A549 (cell line): Measurements from ENCODE around the gene DYSF. TPM values are rescaled to one million over a fixed set of nuclear protein-coding genes. Genes with fewer than 3 reads are reported as not detected.

Experiments used
- ATAC-seq, 2 experiments: fragments of 200-7000 bp in 1 of 2; fragments of >200 bp in 1 of 2; cut with Nextera tagmentation in 1 of 2; cut with Tn5 transposase in 1 of 2; 3 replicates each; pipeline versions ENCODE4 v1.8.0 to v1.9.1; 2018 to 2020; ENCODE audit warnings: mild to moderate bottlenecking in 1 of 2, moderate library complexity in 1 of 2
- CTCF ChIA-PET: fragments of 300-600 bp; sonication (Branson Sonifier 250); formaldehyde crosslinking; extraction: SDS; loops from one replicate; lab custom pipeline; 2021; ENCODE audit warnings: antibody characterized with exemption, inconsistent platforms; lab: Yijun Ruan, JAX
- POLR2A ChIA-PET: fragments of 350-600 bp; formaldehyde crosslinking; extraction: SDS; loops from one replicate; lab custom pipeline; 2021; ENCODE audit warnings: antibody characterized with exemption, inconsistent platforms; lab: Yijun Ruan, JAX
- DNase-seq, 2 experiments: peaks; one replicate each; pipeline versions ENCODE4 v3.0.0 to v3.0.0-alpha.2; 2011 to 2016; ENCODE audit warnings: low read depth in 1 of 2, low spot score in 1 of 2
- FAIRE-seq: peaks from 2 replicates; lab custom pipeline; 2011; peaks lifted over from hg19 to GRCh38; lab: Jason Lieb, UNC
- H3K27ac ChIP-seq, 2 experiments: fragments of >200 bp; sonication (Bioruptor Twin); formaldehyde crosslinking; 3 replicates each; pipeline ENCODE4 v1.5.1; 2016 to 2017
- H3K4me1 ChIP-seq: fragments of >200 bp; sonication (Bioruptor Twin); formaldehyde crosslinking; 3 replicates; pipeline ENCODE4 v1.6.1; 2016
- H3K4me2 ChIP-seq: fragments of >200 bp; sonication (Bioruptor Twin); formaldehyde crosslinking; 3 replicates; pipeline ENCODE4 v1.6.1; 2016
- H3K4me3 ChIP-seq: fragments of >200 bp; sonication (Bioruptor Twin); formaldehyde crosslinking; 3 replicates; pipeline ENCODE4 v1.5.1; 2016
- H3K9me3 ChIP-seq: fragments of >200 bp; sonication (Bioruptor Twin); formaldehyde crosslinking; 3 replicates; pipeline ENCODE4 v1.6.1; 2016
- BHLHE40 ChIP-seq: IDR thresholded peaks from 2 replicates; pipeline ENCODE4 v1.6.1; 2012; ENCODE audit warnings: low read depth, low read length, inconsistent platforms
- CBX2 ChIP-seq: fragments of 200-600 bp; sonication (generic); IDR thresholded peaks from 2 replicates; pipeline ENCODE4 v1.6.1; 2016; ENCODE audit warnings: low read depth, mild to moderate bottlenecking, borderline replicate concordance
- CBX8 ChIP-seq: fragments of 200-600 bp; sonication (generic); IDR thresholded peaks from 2 replicates; pipeline ENCODE4 v1.6.1; 2016
- CEBPB ChIP-seq, 2 experiments: fragments of >200 bp in 1 of 2; sonication (Bioruptor Twin) in 1 of 2; formaldehyde crosslinking in 1 of 2; IDR thresholded peaks; 2 replicates each; pipeline ENCODE4 v1.6.1; 2012 to 2016
- EHMT2 ChIP-seq: fragments of 200-600 bp; sonication (generic); IDR thresholded peaks from 2 replicates; pipeline ENCODE4 v1.6.1; 2016; ENCODE audit warnings: antibody characterized with exemption, low read depth, mild to moderate bottlenecking, moderate library complexity
- EP300 ChIP-seq, 2 experiments: fragments of >200 bp; sonication (Bioruptor Twin); formaldehyde crosslinking; IDR thresholded peaks; 2 replicates in 1 of 2; 3 replicates in 1 of 2; pipeline ENCODE4 v1.6.1; 2016 to 2017
- FOXS1 ChIP-seq: fragments of 250-450 bp; sonication (Bioruptor Pico); IDR thresholded peaks from 2 replicates; pipeline ENCODE4 v1.5.0; 2020; ENCODE audit warnings: mild to moderate bottlenecking, moderate library complexity
- HDAC2 ChIP-seq: fragments of 200-600 bp; sonication (generic); IDR thresholded peaks from 2 replicates; pipeline ENCODE4 v1.6.1; 2016
- HES2 ChIP-seq: fragments of >200 bp; sonication (Bioruptor Twin); formaldehyde crosslinking; IDR thresholded peaks from 2 replicates; pipeline ENCODE4 v1.6.1; 2016
- HMGXB4 ChIP-seq: fragments of 250-450 bp; sonication (Bioruptor Pico); IDR thresholded peaks from 2 replicates; pipeline ENCODE4 v1.5.0; 2021; ENCODE audit warnings: mild to moderate bottlenecking, moderate library complexity, borderline replicate concordance
- JUN ChIP-seq, 2 experiments: fragments of >200 bp; sonication (Bioruptor Twin); formaldehyde crosslinking; IDR thresholded peaks; 2 replicates in 1 of 2; 3 replicates in 1 of 2; pipeline ENCODE4 v1.6.1; 2016 to 2017
- JUNB ChIP-seq: fragments of >200 bp; sonication (Bioruptor Twin); formaldehyde crosslinking; IDR thresholded peaks from 2 replicates; pipeline ENCODE4 v1.6.1; 2016
- KDM1A ChIP-seq: fragments of 200-600 bp; sonication (generic); IDR thresholded peaks from 2 replicates; pipeline ENCODE4 v1.6.1; 2016; ENCODE audit warnings: low read depth, mild to moderate bottlenecking
- KDM5A ChIP-seq: fragments of 200-600 bp; sonication (generic); IDR thresholded peaks from 2 replicates; pipeline ENCODE4 v1.6.1; 2016; ENCODE audit warnings: antibody characterized with exemption, mild to moderate bottlenecking
- MAZ ChIP-seq: fragments of 150-350 bp; IDR thresholded peaks from 2 replicates; pipeline ENCODE4 v1.6.1; 2014; ENCODE audit warnings: antibody characterized with exemption, low read depth, low read length, borderline replicate concordance
- MYC ChIP-seq: IDR thresholded peaks from 2 replicates; pipeline ENCODE4 v1.6.1; 2012; ENCODE audit warnings: mild to moderate bottlenecking, inconsistent platforms, low read length, improper control_type of control experiment, borderline replicate concordance
- PHF8 ChIP-seq: fragments of 200-600 bp; sonication (generic); IDR thresholded peaks from 2 replicates; pipeline ENCODE4 v1.6.1; 2016; ENCODE audit warnings: low read depth, mild to moderate bottlenecking, antibody characterized with exemption, moderate library complexity, borderline replicate concordance
- RAD21 ChIP-seq, 2 experiments: fragments of >200 bp in 1 of 2; sonication (Bioruptor Twin) in 1 of 2; formaldehyde crosslinking in 1 of 2; IDR thresholded peaks in 1 of 2; conservative IDR thresholded peaks in 1 of 2; 2 replicates in 1 of 2; 3 replicates in 1 of 2; pipeline ENCODE4 v1.6.1; 2012 to 2018; ENCODE audit warnings: inconsistent platforms in 1 of 2
- RCOR1 ChIP-seq: fragments of 150-350 bp; IDR thresholded peaks from 2 replicates; pipeline ENCODE4 v1.6.1; 2014; ENCODE audit warnings: antibody characterized with exemption, low read length, low read depth
- SREBF2 ChIP-seq: fragments of 450-650 bp; IDR thresholded peaks from 2 replicates; pipeline ENCODE4 v1.6.1; 2014; ENCODE audit warnings: mild to moderate bottlenecking, moderate library complexity
- TFCP2L1 ChIP-seq: fragments of 250-450 bp; sonication (Bioruptor Pico); IDR thresholded peaks from 2 replicates; pipeline ENCODE4 v1.5.0; 2021; ENCODE audit warnings: mild to moderate bottlenecking
- WGBS: methylation state at CpG from one replicate; pipeline ENCODE4 v1.1.6; 2017; ENCODE audit errors: missing lambda C conversion rate; 5-methylcytosine and 5-hydroxymethylcytosine counted together
- polyA plus RNA-seq, 4 experiments: library from polyadenylated mRNA; depleted of rRNA in 3 of 4; stranded (reverse); fragments of >200 nt; fragmentation: RNase III in 1 of 4; extraction: RNeasy Plus Mini Kit Qiagen cat#74134 plus additional on column Dnase treatment in 1 of 4; gene quantifications; 2 replicates in 3 of 4; 3 replicates in 1 of 4; pipeline ENCODE4 v1.2.3, GENCODE V29; 2011 to 2017
- TF ChIP-seq, protein P1 (sequence below): IDR thresholded peaks from 2 replicates; pipeline ENCODE4 v1.6.1; 2012
- TF ChIP-seq, protein P2 (sequence below): IDR thresholded peaks from 2 replicates; pipeline ENCODE4 v1.6.1; 2012
- TF ChIP-seq, protein P3 (sequence below): IDR thresholded peaks from 2 replicates; pipeline ENCODE4 v1.6.1; 2012; ENCODE audit warnings: low read depth, borderline replicate concordance

The DYSF gene
- polyA plus RNA-seq, 2 of the 4 experiments (the other 2 are of a cell fraction) = 0.36 to 0.98 TPM

DNA sequence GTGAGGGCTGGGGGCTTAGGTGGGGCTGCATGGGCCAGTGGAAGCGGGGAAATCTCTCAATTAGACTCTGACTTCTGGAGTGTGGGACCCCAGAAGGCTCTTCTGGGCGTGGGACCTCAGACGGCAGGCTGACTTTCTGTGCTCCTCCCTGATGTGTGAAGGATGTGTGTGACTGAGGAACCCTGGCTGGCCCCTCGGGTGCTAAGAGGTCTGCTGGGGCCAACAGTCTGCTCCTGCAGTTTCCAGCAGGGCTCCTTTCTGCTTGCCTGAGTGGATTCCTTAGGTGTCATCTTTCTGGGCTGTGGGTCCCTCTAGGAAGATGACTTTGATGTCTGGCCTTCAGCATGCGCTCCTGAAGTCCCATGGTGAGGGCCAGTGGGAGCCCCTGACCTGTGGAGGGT lies 167.5 kb downstream of the DYSF start:
- Histone ChIP-seq H3K4me3 (no peak overlapping the region), H3K4me2 (no peak overlapping the region), H3K27ac (no peak overlapping the region), H3K4me1 (no peaks in the 10 kb centered on the region), H3K9me3 (no peaks in the 10 kb centered on the region)
- no peak for FAIRE-seq
- DNase-seq = no peak
- TF ChIP-seq, protein P1, sequence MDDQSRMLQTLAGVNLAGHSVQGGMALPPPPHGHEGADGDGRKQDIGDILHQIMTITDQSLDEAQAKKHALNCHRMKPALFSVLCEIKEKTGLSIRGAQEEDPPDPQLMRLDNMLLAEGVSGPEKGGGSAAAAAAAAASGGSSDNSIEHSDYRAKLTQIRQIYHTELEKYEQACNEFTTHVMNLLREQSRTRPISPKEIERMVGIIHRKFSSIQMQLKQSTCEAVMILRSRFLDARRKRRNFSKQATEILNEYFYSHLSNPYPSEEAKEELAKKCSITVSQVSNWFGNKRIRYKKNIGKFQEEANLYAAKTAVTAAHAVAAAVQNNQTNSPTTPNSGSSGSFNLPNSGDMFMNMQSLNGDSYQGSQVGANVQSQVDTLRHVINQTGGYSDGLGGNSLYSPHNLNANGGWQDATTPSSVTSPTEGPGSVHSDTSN = no peak
- no peak for TF ChIP-seq CBX8
- no peak for TF ChIP-seq RCOR1
- TF ChIP-seq, protein P2, sequence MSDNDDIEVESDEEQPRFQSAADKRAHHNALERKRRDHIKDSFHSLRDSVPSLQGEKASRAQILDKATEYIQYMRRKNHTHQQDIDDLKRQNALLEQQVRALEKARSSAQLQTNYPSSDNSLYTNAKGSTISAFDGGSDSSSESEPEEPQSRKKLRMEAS = no peak
- TF ChIP-seq HDAC2 = no peak
- ATAC-seq = 0 out of 6 replicates have a peak, but pooled peaks of 1 of the 2 experiments have one; percentile 10
- POLR2A ChIA-PET = no interaction called here
- 43% methylated on average over 5 of the region's 5 CpGs for WGBS
- CTCF ChIA-PET = interaction anchor here (0.9 to 1.3 kb wide), 2 partner anchors 10 to 529 kb away, joined by 4 read pairs; no protein-coding TSS in a partner anchor

GRCh38 chr2:71629273-71629672 lies 175.9 kb downstream of the DYSF start:
- H3K4me1 ChIP-seq = no peaks in the 10 kb centered on the region
- FAIRE-seq = no peak
- CTCF ChIA-PET = interaction anchor here (3.1 kb wide), 1 partner anchor 19 kb away, joined by 12 read pairs; no protein-coding TSS in a partner anchor
- no peak for ATAC-seq
- TF ChIP-seq PHF8 (no peak), KDM1A (no peak), JUN (IDR thresholded peaks at IDR 0.05) (no peak), MYC (no peak), RAD21 (conservative IDR thresholded peaks at IDR 0.05 in 1 of 2, IDR thresholded peaks at IDR 0.05 in 1 of 2) (no peak), JUNB (no peak), CBX8 (no peak), BHLHE40 (no peak), FOXS1 (no peak), TFCP2L1 (CRISPR knock-in tag) (no peak), CEBPB (IDR thresholded peaks at IDR 0.05) (no peak), CBX2 (no peak), EP300 (IDR thresholded peaks at IDR 0.05) (no peak)
- TF ChIP-seq, protein P3, sequence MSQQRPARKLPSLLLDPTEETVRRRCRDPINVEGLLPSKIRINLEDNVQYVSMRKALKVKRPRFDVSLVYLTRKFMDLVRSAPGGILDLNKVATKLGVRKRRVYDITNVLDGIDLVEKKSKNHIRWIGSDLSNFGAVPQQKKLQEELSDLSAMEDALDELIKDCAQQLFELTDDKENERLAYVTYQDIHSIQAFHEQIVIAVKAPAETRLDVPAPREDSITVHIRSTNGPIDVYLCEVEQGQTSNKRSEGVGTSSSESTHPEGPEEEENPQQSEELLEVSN = no peak
- H3K4me3 ChIP-seq = no peak overlapping the region
- POLR2A ChIA-PET = no interaction called here
- H3K4me2 ChIP-seq = no peak overlapping the region
- H3K27ac ChIP-seq = no peak overlapping the region
- no peaks in the 10 kb centered on the region for H3K9me3 ChIP-seq
- no peak for DNase-seq

GRCh38 chr2:71629771-71630453 lies 176.6 kb downstream of the DYSF start:
- DNase-seq = no peak
- Histone ChIP-seq H3K9me3 (no peaks in the 10 kb centered on the region), H3K4me2 (no peak overlapping the region), H3K27ac (no peak overlapping the region), H3K4me3 (no peak overlapping the region), H3K4me1 (no peaks in the 10 kb centered on the region)
- FAIRE-seq = no peak
- WGBS = 63% methylated on average over 2 of the region's 2 CpGs
- CTCF ChIA-PET = interaction anchor here (1.0 to 3.1 kb wide), 2 partner anchors 20 to 520 kb away, joined by 3 to 12 read pairs; no protein-coding TSS in a partner anchor
- POLR2A ChIA-PET = no interaction called here
- TF ChIP-seq SREBF2 (no peak), KDM5A (no peak), TFCP2L1 (CRISPR knock-in tag) (no peak), EHMT2 (no peak), HDAC2 (no peak), CBX2 (no peak), HES2 (no peak), MAZ (no peak), HMGXB4 (CRISPR knock-in tag) (no peak)
- TF ChIP-seq, protein P1 = no peak
- ATAC-seq = no peak
